ENCODE measurements around the gene CERS4. TPM values are rescaled to one million over a fixed set of nuclear protein-coding genes. Genes with fewer than 3 reads are reported as not detected.
A peak's percentile ranks its signal among the peaks of the same experiment; 100 is the strongest.

CERS4 gene
- total RNA-seq, 1 donor from 2014 or later, result 16.7 TPM

DNA sequence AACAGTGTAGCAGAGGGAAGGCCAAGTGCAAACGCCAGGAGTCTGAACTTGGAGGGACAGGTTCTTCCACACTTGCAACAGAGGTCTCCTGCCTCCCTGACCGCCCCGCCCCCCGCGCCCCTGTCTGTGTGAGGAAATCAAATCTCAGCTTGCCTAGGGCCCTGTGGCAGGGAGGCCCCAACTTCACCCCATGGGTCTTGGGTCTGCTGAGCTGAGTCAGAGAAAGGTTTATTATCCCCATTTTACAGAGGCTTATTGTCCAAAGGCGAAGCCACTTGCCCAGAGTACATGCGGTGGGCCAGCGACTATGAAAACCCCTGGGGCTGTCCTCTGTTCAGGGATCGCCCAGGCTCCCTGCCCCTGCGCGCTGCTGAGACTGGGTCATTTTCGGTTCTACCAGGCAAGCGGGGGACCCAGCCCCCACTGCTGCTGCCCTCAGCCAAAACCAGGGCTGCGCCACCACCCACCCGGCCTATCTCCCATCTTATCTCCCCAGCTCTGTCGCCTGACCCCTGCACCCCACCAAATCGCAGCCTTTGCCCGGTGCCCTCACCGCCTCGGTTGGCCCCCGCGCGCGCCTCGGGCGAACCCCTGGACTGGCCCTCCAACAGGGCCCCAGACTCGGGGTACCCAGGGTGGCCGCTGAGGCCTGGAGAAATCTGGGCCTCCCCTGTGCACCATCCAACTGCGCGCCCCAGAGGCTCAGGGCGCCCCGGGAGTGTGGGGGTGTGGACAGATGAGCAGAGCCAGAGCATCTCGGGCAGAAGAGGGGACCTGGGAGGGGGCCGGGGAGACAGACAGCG, 850 bp upstream of the CERS4 start:
- H3K9me3 Mint-ChIP-seq (ENCODE audit: unreplicated experiment), result no peaks in the 10 kb centered on the region
- no peak overlapping the region for H3K27ac Mint-ChIP-seq (ENCODE audit: unreplicated experiment)
- H3K27me3 Mint-ChIP-seq (ENCODE audit: unreplicated experiment), result peaks cover 25% of the 10 kb centered on the region
- H3K4me1 Mint-ChIP-seq (ENCODE audit: unreplicated experiment), result peaks cover 16% of the 10 kb centered on the region
- H3K36me3 Mint-ChIP-seq (ENCODE audit: unreplicated experiment), result no peaks in the 10 kb centered on the region
- no peak for DNase-seq (ENCODE audit: extremely low spot score, unreplicated experiment)
- H3K4me3 Mint-ChIP-seq (ENCODE audit: unreplicated experiment), result peak overlapping the region; percentile 66
- TF ChIP-seq, protein P1, sequence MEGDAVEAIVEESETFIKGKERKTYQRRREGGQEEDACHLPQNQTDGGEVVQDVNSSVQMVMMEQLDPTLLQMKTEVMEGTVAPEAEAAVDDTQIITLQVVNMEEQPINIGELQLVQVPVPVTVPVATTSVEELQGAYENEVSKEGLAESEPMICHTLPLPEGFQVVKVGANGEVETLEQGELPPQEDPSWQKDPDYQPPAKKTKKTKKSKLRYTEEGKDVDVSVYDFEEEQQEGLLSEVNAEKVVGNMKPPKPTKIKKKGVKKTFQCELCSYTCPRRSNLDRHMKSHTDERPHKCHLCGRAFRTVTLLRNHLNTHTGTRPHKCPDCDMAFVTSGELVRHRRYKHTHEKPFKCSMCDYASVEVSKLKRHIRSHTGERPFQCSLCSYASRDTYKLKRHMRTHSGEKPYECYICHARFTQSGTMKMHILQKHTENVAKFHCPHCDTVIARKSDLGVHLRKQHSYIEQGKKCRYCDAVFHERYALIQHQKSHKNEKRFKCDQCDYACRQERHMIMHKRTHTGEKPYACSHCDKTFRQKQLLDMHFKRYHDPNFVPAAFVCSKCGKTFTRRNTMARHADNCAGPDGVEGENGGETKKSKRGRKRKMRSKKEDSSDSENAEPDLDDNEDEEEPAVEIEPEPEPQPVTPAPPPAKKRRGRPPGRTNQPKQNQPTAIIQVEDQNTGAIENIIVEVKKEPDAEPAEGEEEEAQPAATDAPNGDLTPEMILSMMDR (IDR thresholded peaks at IDR 0.05), result no peak

DNA sequence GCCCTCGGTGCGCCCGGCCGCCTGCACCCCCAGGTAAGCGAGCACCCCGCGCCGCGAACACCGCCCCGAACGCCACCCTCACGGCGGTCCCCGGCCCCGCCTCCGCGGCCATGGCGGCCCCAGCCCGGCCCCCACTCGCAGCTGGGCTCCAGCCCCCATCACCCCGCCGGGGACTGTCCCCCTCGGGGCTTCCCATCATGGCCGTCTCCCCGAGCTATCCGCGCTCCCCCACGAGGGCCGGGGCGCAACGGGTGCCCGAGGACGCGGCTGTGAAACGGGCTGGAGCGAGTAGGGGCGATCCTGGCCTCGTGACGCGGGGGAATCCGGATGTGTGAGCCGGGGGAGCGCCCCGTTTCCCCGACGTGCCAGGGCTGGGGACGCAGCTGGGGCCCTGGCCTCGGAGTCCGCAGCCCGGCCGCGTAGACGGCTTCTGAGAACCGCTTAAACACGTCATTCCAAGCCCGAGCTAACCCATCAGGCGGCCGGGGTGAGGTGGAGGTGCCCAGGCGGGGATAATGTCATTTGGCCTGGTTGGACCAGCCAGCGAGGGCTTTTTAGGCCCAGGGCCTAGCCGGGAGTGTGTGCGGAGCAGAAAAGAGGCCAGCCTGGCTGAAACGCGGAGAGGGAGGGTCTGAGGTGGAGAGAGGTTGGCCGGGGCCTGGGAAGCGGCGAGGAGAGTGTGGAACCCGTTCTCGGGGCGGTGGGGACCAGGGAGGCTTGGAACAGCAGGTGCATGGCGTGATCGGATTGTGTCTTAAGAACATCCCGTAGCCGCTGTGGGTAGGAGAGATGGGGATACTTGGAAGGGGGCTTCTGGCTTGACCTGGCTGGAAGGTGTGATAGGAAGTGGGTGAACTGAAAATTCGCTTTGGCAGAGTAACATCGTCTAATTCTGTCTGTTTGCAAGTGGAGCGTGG, 550 bp downstream of the CERS4 start:
- DNase-seq (ENCODE audit: extremely low spot score, unreplicated experiment), result no peak
- Mint-ChIP-seq H3K4me3 (ENCODE audit: unreplicated experiment) (peak overlapping the region; percentile 76), H3K27ac (ENCODE audit: unreplicated experiment) (peak overlapping the region; percentile 69), H3K27me3 (ENCODE audit: unreplicated experiment) (peaks cover 21% of the 10 kb centered on the region), H3K9me3 (ENCODE audit: unreplicated experiment) (no peaks in the 10 kb centered on the region), H3K4me1 (ENCODE audit: unreplicated experiment) (peaks cover 16% of the 10 kb centered on the region), H3K36me3 (ENCODE audit: unreplicated experiment) (no peaks in the 10 kb centered on the region)
- TF ChIP-seq, protein P1 (IDR thresholded peaks at IDR 0.05), result no peak

DNA sequence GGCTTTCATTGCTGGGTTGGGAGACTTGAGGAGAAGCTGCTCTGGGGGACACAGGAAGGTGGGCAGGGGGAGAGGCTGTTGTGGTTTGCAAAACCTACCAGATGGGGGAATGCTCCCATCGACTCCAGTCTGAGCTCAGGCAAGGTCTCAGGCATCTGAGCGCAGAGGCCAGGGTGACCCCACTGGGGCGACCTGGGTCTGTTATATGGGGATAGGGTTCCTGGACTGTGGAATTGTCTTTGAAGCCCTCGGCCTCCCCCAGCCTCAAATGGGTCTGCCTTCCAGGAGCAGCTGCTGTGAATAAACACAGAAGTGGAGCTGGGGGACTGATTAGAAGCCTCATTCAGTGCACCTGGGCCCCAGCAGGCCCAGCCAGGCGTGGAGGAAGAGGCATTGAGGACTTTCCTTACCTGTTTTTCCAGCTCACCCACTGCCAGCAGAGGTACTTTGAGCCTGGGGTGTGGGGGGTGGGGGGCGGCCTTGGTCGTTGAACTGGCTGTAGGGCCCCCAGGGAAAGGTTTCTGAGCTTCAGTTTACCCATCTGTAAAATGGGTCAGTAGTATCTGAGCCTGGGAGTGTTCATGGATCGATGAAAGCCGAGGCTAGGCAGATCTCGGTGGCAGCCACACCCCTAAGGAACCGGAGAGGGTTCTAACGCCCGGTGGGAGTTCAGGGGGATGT, 1.4 kb downstream of the CERS4 start:
- DNase-seq (ENCODE audit: extremely low spot score, unreplicated experiment), result no peak
- TF ChIP-seq, protein P1 (IDR thresholded peaks at IDR 0.05), result no peak
- Mint-ChIP-seq H3K36me3 (ENCODE audit: unreplicated experiment) (no peaks in the 10 kb centered on the region), H3K9me3 (ENCODE audit: unreplicated experiment) (no peaks in the 10 kb centered on the region), H3K27me3 (ENCODE audit: unreplicated experiment) (peaks cover 21% of the 10 kb centered on the region), H3K4me3 (ENCODE audit: unreplicated experiment) (peak overlapping the region; percentile 76), H3K27ac (ENCODE audit: unreplicated experiment) (no peak overlapping the region), H3K4me1 (ENCODE audit: unreplicated experiment) (peaks cover 16% of the 10 kb centered on the region)

DNA sequence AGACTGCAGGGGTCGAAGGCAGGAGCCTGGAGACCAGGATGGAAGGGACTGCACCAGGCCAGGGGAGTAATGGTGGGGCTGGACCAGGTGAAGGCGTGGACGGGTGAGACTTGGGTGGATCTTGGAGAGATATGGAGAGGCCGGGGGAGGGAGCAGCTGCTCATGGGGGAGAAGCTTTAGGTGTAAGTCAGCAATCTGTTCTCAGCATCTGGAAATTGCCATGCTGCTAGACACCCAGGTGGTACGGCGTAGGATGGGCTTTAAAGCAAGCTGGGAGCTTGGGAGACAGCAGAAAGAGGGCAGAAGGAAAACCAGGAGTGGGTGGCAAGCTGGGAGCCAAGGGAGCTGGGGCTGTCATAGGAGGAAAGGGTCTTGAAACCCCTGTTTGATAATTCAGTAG, 3.0 kb downstream of the CERS4 start:
- H3K4me3 Mint-ChIP-seq (ENCODE audit: unreplicated experiment), result no peak overlapping the region
- peaks cover 16% of the 10 kb centered on the region for H3K4me1 Mint-ChIP-seq (ENCODE audit: unreplicated experiment)
- H3K9me3 Mint-ChIP-seq (ENCODE audit: unreplicated experiment), result no peaks in the 10 kb centered on the region
- no peak for DNase-seq (ENCODE audit: extremely low spot score, unreplicated experiment)
- no peaks in the 10 kb centered on the region for H3K36me3 Mint-ChIP-seq (ENCODE audit: unreplicated experiment)
- TF ChIP-seq, protein P1 (IDR thresholded peaks at IDR 0.05), result no peak
- H3K27ac Mint-ChIP-seq (ENCODE audit: unreplicated experiment), result no peak overlapping the region
- H3K27me3 Mint-ChIP-seq (ENCODE audit: unreplicated experiment), result peaks cover 11% of the 10 kb centered on the region
